Dedifferentiated amniotic fluid mesenchymal stem cell (primary cell): ENCODE results near the gene RASGEF1C.

Experiments used
- DNase-seq: peaks from one replicate; pipeline ENCODE4 v3.0.0-alpha.2; 2016; ENCODE audit errors: extremely low spot score

RASGEF1C gene

DNA sequence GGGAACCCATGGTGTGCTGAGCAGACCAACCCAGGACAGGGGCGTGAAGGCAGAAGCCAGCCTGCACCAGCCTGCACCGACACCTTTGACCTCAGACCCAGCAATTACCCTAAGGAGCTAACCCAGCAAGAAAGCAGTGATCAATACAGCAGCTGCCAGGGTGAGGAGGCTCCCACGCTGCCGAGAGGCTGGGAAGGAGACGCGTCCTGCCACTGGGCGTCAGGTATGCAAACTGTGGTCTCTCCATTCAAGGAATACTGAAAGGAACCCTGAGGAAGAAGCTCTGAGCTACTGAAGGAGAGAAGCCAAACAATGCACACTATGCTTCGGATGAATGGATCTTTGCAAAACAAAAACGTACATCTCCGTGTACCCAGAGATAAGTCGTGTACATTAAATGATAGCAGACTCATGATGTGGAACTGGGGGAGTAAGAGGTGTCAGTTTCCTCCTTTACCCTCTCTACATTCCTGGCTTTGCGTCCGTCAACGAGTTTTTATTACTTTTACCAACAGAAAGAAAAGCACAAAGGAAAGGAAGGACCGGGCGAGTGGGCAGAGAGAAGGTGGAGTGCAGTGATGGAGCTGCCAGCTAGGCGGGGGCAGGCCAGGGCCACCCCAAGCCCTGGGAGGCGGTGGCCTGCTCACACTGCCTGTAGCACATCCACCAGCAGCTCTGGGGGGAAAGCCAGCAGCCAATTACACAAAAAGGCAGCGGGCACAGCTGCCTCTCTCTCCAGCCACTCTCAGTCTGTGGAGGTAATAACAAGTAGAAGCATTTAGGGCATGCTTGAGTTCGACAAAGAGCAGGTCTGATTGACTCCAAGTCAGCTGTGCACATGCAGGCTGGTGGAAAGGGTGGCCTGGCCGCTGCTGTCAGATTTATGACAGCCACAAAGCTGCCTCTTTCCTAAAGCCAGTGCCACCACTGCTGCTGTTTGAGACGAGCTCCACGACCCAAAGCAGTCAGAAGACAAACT is 29.3 kb downstream of the RASGEF1C start:
- DNase-seq, result no peak

DNA sequence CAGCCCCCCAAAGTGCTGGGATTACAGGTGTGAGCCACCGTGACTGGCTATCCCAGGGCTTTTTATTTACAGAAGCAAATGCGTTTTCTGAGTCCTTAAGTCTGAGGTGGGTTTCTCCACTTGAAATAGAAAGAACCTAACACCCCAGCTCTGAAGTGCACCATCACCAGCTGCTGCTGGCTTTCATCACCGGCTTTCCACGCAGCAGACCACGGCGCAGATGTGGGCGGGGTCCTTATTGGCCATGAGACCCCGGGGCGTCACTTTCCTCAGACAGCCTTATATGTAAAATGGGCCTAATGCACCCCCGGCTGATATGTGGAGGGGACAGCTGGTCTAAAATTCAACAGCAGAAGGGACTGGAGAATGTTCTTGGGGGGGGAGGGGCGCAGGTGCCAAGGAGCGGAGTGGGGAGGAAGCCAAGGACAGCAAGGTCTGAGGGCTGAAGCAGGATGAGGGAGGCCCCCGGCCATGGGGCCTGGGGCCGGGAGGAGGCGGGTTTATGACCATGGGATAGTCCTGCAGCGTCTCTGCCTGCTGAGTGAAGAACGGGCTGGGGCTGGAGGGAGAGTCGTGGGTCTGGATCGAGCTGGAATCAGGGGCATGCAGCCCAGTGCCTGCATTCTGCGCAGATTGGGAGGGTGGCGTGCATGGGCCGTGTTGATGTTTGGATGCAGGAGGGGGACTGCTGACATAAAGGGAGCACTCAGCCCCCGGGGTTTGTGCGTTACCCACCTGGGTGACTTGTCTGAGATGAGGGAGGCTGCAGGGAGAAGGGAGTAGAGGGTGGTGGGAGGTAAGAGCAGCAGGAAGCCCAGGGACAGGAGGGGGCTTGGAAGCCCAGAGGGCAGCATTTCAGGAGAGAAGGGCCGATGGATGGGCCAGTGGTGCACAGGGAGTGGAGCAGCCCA is 30.2 kb downstream of the RASGEF1C start:
- no peak for DNase-seq

DNA sequence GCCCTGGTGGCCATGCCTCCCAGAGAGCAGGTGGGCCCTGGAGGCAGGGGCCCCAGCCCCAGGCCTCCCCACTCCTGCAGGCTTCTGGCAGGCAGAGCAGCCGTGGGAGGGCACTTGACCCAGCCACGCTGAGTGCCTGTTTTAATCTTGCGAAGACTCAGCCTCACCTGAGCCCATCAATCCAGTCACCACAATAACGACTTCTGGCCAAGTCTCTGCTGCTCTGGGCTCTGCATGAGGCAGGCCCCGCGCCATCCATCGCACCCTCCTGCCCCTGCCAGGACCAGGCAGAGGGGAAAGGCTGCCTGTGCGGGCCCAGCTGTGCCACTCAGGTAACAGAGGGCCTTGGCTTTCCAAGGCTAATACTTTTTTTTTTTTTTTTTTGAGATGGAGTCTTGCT is 32.8 kb downstream of the RASGEF1C start:
- DNase-seq, result no peak

DNA sequence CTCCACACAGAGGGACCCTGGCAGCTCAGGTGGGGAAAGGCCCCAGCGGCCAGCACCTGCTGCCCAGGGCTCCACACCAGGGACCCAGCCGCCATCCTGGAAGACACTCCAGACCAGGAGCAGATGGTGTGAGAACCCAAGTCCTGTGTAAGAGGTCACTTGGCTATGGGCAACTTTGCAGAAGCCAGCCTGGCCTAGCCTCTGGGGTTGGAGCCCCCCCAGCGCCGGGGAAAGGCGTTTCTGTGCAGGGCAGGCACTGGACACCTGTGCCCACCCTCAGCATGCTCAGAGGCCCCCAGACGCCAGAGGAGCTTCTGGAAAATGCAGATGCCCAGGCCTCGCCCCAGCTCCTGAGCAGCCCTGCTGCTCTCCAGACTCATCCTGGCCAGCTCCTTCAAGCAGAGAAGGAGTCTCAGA is 34.0 kb downstream of the RASGEF1C start:
- no peak for DNase-seq

DNA sequence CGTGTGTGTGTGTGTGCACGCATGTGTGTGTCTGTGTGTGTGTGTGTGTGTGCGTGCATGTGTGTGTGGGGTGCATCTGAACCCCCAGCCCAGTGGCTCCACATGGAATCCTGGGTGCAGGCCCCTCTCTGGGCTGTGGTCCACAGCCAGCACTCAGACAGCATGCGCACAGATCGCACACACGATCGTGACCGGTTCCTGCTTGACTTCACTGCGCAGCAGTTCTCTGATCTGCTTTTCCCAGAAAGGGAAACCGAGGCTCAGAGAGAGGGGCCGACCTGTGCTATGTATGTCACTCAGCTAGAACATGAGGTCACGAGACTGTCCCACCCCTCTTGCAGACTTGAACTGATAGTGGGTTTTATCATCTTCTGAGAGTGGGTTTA is 34.4 kb downstream of the RASGEF1C start:
- DNase-seq, result no peak

DNA sequence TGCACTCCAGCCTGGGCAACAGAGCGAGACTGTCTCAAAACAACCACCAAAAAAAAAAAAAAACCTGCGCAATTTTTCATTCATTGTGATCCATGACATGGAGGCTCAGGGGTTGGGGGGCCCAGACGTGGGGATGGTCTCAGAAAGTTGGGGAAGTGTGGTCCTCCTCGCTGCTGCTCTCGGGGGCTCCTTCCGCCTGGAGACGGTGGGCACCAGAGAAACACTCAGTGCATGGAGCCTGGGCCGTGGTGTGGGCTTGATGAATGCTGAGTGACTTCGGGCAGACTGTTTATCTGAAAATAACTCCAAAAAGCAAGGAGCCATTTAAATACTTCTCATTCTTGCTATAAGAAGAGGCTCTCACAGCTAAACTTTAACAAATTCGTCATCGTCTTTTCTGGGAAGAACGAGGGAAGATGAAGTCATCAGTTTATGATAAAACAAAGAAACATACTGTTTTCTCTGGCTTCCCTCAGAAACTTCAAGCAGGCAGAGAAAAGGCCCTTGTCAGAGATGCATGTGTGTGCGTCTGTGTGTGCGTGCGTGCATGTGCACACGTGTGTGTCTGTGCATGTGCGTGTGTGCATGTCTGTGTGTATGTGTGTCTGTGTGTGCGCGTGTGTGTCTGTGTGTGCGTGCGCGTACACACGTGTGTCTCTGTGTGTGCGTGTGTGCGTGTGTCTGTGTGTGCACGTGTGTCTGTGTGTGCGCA is 35.0 kb downstream of the RASGEF1C start:
- DNase-seq, result no peak

DNA sequence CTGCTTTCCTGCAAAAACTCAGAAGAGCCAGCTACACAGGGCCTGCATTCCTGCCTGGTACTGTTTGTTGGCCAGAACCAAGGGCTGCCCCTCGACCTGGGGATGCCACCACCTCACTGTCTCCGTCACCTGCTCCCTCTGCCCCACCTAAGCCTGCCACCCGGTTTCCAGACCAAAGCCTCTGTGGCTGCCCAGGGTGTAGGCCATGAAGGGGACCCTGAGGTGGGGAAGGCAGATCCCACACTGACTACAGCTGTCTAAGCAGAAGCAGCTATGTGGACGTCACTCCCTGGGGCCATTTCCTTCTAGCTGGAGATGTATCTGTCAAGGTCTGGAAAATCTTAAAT is 35.8 kb downstream of the RASGEF1C start:
- no peak for DNase-seq

DNA sequence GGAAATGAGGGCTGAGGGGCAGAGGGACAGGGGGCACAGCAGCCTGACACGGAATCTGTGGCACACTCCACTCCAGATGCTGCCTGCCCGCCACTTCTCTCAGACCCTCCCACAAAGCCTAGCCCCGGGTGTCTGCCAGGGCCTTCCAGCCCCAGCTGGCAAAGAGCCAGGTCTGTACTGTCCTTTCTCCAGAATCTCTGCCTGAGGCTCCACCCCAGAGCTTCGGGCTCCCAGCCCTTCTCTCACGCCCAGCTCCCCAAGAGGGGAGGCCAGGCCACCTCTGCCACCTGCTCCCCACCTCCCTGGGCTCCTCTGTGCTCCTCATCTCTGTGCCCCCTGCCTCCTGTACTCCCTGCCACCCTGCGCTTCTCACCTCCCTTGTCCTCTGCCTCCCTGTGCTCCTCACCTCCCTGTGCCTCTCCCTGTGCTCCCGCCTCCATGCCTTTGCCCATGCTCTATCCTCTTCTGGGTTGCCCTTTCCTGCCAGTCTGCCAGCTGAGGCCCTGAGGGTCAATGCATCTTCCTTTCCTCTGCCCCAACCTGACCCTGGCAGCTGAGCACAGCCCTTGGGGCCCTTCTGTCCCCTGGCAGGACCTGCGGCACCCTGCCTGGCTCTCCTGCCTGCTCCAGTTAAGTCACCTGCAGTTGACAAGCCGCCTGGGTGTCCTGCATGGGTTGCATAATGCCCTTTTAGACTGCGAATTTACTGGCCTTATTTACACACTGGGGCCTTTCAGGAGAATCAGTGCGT is 36.4 kb downstream of the RASGEF1C start:
- DNase-seq, result no peak

DNA sequence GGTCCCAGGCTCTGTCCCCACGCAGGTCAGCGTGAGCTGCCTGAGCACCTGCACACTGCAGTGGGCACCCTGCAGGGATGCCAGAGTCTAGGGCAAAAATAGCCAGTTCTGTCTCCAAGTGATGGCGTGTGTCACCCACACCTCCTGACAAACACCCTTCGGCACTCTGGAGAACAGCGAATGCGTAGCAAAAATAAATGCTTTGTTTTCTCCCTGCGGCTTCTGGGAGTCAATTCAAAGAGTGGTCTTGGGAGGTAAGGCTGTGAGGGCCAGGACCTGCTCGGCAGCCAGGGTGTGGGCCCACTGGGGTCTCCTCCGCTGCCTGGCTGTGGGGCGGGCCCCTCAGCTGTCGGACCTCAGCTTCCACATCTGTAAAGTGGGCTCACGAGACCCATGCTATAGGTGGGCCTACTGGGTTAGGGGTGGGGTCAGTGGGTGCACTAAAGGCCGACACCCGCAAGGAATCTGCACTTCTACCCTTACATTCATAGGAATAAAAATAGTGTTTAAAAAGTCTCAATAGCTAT is 37.4 kb downstream of the RASGEF1C start:
- DNase-seq, result no peak

DNA sequence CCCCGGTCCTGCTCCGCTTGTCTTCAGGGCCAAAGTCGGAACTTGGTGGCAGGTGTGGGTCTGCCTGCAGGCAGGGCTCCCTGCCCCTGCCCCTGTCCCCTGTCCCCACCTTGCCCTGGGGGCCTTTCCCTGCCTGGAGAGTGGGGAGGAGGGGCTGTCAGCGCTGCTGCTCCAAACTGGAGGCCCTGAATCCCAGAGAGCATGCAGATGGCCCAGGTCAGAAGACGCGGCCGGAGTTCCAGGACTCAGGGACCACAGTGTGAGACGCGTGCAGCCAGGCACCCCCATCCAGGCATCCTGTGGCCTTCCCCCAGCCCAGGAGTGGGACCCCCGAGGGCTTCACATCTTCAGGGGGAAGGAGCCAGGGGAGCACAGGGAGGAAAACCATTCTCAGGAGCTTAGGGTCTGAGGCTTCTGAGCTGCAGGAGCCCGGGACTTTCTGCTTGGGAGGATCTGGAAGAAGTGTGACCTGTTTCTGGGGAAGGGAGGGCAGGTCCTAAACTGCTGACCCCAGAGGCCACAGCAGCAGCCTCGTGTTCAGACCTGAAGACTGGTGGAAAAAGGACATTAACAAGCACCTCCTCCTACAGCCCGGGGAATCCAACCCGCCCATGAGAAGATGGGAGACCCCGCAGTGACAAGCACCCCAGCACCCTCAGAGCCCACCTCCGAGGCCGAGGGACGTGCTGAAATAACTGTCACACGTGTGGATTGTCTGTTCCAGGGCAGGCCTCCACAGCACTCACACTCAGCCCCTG is 38.0 kb downstream of the RASGEF1C start:
- DNase-seq, result no peak

DNA sequence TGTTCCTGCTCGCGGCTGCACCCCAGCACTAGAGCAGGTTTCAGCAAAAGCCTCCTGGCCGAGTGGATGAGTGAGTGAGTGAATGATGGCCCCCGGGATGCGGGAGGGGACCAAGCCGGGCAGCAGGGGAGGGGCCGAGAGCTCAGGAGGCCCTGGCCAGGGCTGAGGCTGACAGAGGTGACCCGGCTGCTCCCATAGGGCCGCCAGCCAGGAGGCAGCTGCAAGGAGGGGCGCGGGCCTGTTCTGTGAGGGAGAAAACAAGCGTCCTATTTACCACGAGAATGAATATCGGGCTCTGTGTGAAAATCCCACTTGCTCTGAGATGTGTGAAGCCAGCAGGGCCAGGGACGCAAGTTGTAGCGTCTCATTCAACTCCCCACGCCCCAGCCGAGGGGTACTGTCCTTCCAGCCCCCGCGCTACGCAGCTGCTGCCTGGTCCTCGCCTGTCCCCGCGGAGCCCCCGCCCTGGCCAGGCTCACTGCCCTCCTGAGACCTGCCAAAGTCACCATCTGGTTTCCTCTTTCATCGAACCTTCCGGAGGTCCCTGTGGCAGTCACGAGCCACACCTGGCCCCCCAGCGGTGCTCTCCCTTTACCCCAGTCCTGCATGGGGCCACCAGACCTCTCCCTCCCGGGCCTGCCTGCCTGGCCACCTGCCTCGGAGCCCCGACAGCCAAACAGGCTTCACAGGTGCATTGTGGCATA is 38.8 kb downstream of the RASGEF1C start:
- DNase-seq, result no peak

DNA sequence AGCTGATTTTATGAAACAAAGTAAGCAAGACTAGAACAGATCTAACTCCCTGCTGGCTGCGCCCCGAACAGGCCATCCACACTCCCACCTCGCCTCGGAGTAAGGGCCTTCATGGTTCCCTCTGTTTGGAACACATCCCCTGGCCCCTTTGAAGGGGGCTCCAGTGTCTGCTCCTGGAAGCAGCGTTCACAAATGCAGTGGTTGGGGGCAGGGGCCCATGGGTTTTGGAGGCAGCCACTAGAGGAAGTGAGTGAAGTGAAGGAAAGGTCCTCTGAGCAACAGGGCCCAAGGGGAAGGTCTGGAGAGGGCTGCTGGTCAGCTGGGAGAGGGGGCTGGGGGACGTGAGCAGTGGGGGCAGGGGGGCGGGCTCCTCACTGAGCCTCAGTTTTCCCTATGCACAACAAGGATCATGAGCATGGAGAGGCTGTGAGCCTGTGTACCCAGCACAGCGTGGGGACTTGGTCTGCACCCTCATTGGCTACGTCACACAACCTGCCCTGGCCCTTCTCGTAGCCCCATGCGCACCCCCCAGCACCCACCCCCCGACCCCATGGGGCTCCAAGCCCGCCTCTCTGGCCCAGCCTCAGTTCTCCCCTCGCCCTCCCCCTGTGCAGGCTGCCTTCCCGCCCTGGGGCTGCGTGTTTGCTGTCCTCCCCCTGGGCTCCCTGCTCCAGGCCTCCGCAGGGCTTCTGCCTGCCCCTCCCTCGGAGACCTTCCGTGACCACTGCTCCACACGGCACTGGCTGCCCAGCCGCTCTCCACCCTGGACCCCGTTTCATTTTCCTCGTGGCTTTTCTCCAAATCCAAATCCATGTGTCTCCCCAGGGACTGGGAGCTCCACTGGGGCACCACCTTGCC is 39.5 kb downstream of the RASGEF1C start:
- DNase-seq, result no peak

DNA sequence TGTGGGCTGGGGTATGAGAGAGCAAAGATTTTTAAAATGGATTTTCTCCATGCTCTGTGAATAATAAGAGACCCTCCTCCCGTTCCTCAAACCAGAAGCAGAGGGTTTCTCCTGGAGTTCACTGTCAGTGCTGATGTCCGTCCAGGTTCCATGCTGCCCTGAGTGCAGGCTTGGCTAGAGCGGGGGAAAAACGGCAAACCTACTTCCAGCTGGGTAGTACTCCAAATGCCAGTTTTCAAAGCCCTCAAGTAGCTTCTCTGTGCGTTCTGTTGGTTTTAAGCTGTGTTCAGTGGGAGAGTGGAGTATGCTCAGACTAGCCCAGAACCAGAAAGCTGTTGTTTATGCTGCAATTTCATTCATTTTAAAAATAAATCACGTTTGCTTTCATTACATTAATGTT is 40.3 kb downstream of the RASGEF1C start:
- DNase-seq, result no peak

DNA sequence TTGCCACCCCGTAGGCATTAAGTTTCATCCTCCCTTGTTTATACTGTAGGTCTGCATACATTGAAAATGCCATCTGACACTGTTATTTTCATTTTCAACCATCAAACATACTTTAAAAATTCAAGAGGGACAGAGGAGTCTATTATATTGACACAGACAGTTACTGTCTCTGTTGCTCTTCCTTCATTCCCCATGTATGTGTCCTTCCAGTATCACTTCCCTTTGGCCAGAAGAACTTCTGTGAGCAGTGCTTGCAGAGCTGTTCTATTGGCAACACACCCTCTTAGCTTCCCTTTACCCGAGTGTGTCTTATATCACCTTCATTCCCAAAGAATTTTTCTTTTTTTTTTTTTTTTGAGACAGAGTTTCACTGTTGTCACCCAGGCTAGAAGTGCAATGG is 42.8 kb downstream of the RASGEF1C start:
- DNase-seq, result no peak

DNA sequence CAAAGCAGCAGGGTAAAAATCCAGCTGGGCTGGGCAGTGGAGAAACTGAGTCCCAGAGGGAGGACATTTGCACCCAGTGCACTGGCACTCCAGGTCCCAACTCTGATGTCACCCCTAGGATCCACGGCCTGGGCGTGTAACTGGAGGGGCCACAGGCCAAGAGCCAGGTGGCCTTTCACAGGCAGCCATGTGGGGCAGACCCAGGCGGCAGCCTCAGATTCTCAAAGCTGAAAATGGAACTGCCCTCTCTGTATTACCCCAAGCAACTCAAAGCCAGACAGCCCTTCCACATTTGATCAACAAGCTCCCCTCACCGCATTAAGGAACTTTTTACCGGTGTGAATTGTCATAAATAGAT is 46.7 kb downstream of the RASGEF1C start:
- DNase-seq, result no peak

DNA sequence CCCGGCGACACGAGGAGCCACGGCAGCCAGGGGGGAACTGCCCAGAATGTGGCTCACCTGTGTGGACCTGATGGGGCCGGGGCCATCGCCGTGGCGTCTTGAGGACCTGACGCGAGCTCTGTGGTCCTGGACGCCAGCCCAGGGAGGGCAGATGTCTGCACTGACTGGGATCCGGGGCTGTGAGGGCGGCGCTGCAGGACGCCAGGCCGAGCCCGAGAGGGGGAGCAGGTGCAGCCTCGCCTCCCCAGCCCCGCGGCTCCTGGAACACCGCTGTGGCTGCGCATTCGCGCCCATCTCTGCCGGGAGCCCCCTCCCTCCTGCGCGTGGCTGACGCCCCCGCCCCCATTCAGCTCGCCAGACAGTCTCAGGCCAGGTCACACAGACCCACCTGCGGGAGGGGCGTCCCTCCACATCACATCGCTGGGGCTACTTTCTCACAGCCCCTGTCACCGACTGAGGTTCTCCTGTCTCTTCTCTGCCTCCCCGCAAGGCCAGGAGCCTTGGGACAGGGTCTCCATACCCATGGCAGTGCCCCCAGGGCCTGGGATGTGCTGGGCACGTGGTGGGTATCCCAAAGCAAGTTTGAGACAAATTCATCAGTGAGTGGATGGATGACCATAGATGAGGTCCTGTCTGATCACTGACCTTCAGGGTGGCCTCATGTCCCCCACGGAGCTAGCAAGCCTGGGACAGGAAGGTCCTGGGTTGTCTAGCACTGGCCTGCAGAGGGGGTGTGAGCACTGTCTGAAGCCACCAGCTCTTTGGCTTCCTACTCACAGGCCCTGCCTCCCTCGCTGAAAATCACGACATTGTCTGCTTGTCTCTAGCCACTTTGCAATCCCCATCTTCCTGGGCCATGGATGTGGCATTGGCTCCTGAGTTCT is 47.3 kb downstream of the RASGEF1C start:
- DNase-seq, result no peak

DNA sequence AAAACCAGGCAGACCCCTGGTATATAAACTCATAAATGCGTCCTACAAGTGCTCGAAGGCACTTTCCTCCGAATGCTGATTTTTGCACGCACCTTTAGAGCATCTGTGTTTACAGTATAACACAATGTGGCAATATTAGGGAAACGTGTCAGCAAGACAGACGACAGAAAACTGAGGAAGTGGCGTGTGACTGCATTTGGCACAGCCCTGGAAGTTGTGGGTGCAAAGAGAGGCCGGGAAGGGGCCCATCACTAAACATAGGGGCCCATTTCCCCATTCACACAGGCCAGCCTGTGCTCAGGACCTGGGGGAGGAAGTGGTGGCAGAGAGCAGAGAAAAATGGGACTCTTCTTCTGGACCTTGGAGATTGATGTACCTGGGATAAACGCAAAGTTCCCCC is 48.2 kb downstream of the RASGEF1C start:
- DNase-seq, result no peak

DNA sequence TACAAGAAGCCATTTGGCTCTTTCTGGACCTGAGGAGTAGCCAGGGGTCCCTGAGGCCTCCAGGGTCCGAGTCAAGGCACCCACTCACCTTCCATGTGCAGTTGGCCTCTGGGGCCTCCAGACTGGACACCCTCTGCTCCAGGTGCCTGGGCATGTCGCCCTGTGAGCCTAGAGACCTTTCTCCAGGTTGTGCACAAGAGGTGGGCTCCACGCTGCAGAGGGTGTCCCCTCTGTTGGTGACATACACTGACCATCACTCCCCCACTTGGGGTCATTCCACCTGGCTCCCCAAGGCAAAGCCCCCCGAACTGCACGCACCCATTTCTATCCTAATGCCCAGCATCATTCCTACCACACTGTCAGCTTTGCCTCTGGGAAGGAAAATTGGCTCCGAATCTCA is 48.8 kb downstream of the RASGEF1C start:
- DNase-seq, result no peak
